Measurements from ENCODE around the gene TGFBR3L.
A peak's percentile ranks its signal among the peaks of the same experiment; 100 is the strongest.

TGFBR3L gene

DNA sequence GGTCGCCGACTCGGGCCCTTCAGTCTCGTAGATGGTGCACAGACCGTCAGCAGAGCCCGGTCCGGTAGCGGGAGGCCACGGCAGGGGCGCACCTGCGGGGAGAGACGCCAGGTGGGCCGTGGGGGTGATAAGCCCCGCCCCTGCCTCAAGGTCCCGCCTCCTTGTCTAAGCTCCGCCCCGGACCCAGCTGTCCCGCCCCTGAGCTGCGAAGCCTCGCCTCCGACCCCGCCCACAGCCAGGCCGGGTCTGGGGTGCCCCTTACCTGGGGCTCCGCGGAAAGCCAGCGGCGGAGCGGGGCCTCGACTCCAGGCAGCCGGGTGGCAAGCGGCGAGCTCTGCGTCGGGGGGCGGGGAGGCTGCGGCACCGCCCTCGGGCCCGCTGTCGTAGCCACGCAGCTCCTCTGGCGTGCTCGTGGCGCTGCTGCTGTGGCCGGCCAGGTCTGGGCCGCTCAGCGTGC is 45.1 kb upstream of the TGFBR3L start:
- H3K9me3 ChIP-seq (ENCODE audit: insufficient read depth, low read length), result no peaks in the 10 kb centered on the region
- peak overlapping the region; percentile 76 for H3K9ac ChIP-seq (ENCODE audit: insufficient read length, low read depth)
- H3K36me3 ChIP-seq (ENCODE audit: insufficient read depth, insufficient read length, low read length), result no peaks in the 10 kb centered on the region
- TF ChIP-seq YY1 (IDR thresholded peaks at IDR 0.05; ENCODE audit: insufficient read depth, insufficient read length) (no peak), SUZ12 (IDR thresholded peaks at IDR 0.05; ENCODE audit: extremely low read depth, insufficient read depth, insufficient read length) (no peak), ZNF274 (IDR thresholded peaks at IDR 0.05; ENCODE audit: low read depth, low read length) (no peak)
- peak; percentile 51 for DNase-seq (ENCODE audit: low read depth, low spot score)
- H3K4me1 ChIP-seq (ENCODE audit: insufficient read depth, insufficient read length), result peaks cover 20% of the 10 kb centered on the region
- H3K27me3 ChIP-seq (ENCODE audit: insufficient read depth, insufficient read length), result peaks cover 31% of the 10 kb centered on the region
- H3K4me3 ChIP-seq (ENCODE audit: insufficient read length, low read depth), result peak overlapping the region; percentile 54

GRCh38 chr19:7869910-7870511 is 44.6 kb upstream of the TGFBR3L start:
- H3K36me3 ChIP-seq (ENCODE audit: insufficient read depth, insufficient read length, low read length), result no peaks in the 10 kb centered on the region
- H3K4me3 ChIP-seq (ENCODE audit: insufficient read length, low read depth), result peak overlapping the region; percentile 54
- peaks cover 22% of the 10 kb centered on the region for H3K4me1 ChIP-seq (ENCODE audit: insufficient read depth, insufficient read length)
- DNase-seq (ENCODE audit: low read depth, low spot score), result peak; percentile 81
- TF ChIP-seq ZNF274 (IDR thresholded peaks at IDR 0.05; ENCODE audit: low read depth, low read length) (no peak), YY1 (IDR thresholded peaks at IDR 0.05; ENCODE audit: insufficient read depth, insufficient read length) (no peak), SUZ12 (IDR thresholded peaks at IDR 0.05; ENCODE audit: extremely low read depth, insufficient read depth, insufficient read length) (no peak)
- H3K9ac ChIP-seq (ENCODE audit: insufficient read length, low read depth), result no peak overlapping the region
- H3K9me3 ChIP-seq (ENCODE audit: insufficient read depth, low read length), result no peaks in the 10 kb centered on the region
- peaks cover 36% of the 10 kb centered on the region for H3K27me3 ChIP-seq (ENCODE audit: insufficient read depth, insufficient read length)

GRCh38 chr19:7870571-7871436 is 43.8 kb upstream of the TGFBR3L start:
- Histone ChIP-seq H3K27me3 (ENCODE audit: insufficient read depth, insufficient read length) (peaks cover 43% of the 10 kb centered on the region), H3K9me3 (ENCODE audit: insufficient read depth, low read length) (no peaks in the 10 kb centered on the region), H3K36me3 (ENCODE audit: insufficient read depth, insufficient read length, low read length) (no peaks in the 10 kb centered on the region), H3K9ac (ENCODE audit: insufficient read length, low read depth) (no peak overlapping the region), H3K4me3 (ENCODE audit: insufficient read length, low read depth) (peak overlapping the region; percentile 19), H3K4me1 (ENCODE audit: insufficient read depth, insufficient read length) (peaks cover 19% of the 10 kb centered on the region)
- no peak for TF ChIP-seq SUZ12 (IDR thresholded peaks at IDR 0.05; ENCODE audit: extremely low read depth, insufficient read depth, insufficient read length)
- TF ChIP-seq ZNF274 (IDR thresholded peaks at IDR 0.05; ENCODE audit: low read depth, low read length), result no peak
- TF ChIP-seq YY1 (IDR thresholded peaks at IDR 0.05; ENCODE audit: insufficient read depth, insufficient read length), result no peak
- peak; percentile 78 for DNase-seq (ENCODE audit: low read depth, low spot score)

- TF ChIP-seq SUZ12 (IDR thresholded peaks at IDR 0.05; ENCODE audit: extremely low read depth, insufficient read depth, insufficient read length) (no peak), YY1 (IDR thresholded peaks at IDR 0.05; ENCODE audit: insufficient read depth, insufficient read length) (no peak), ZNF274 (IDR thresholded peaks at IDR 0.05; ENCODE audit: low read depth, low read length) (no peak)
- H3K36me3 ChIP-seq (ENCODE audit: insufficient read depth, insufficient read length, low read length), result no peaks in the 10 kb centered on the region
- peak overlapping the region; percentile 66 for H3K9ac ChIP-seq (ENCODE audit: insufficient read length, low read depth)
- no peaks in the 10 kb centered on the region for H3K9me3 ChIP-seq (ENCODE audit: insufficient read depth, low read length)
- H3K27me3 ChIP-seq (ENCODE audit: insufficient read depth, insufficient read length), result peaks cover 47% of the 10 kb centered on the region
- H3K4me3 ChIP-seq (ENCODE audit: insufficient read length, low read depth), result peak overlapping the region; percentile 43
- H3K4me1 ChIP-seq (ENCODE audit: insufficient read depth, insufficient read length), result peaks cover 19% of the 10 kb centered on the region
- DNase-seq (ENCODE audit: low read depth, low spot score), result peak; percentile 96
Observed at GRCh38 chr19:7871437-7872305, 43.0 kb upstream of the TGFBR3L start.

DNA sequence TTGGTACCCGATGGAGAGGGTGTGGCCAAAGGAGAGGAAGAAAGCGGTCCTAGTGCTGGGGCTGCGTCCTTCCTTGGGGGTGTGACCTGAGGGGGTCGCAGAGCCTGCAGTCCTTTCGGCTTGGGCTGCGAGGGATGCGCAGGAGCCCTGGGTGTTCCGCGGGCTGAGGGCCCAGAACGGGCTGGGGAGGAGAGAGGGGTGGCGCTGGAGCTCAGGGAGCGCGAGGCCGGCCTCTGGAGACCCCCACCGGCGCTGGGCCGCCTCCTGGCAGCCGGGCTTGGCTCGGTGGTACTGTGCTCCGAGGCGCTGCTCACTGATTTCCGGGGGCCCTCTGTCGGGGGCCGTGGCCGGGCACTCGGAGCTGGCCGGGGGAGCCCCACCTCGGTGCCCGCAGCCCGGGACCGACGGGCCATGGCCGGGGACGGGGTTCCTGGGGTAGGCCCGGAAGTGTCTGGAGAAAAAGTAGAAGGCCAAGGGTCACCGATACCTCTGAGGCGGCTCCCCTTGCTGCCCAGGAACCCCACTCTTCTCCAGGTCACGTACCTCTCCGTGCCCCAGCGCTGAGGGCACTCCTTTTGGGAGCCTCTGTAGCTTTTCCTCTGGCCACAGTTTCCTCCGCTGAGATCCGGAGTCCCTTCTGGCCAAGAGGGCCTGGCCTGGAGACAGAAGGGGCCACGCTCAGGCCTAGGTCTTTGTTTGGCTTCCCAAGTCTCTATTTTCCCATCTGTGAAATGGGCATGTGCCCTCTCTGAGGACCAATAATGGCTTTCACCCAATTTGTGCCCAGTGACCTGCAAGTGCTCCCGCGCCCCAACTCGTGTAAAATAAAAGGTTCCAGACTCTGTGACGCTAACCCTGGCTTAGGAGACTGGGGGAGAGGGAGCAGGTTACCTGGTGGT is 42.1 kb upstream of the TGFBR3L start:
- TF ChIP-seq ZNF274 (IDR thresholded peaks at IDR 0.05; ENCODE audit: low read depth, low read length), result no peak
- no peak for TF ChIP-seq SUZ12 (IDR thresholded peaks at IDR 0.05; ENCODE audit: extremely low read depth, insufficient read depth, insufficient read length)
- peaks cover 19% of the 10 kb centered on the region for H3K4me1 ChIP-seq (ENCODE audit: insufficient read depth, insufficient read length)
- H3K9me3 ChIP-seq (ENCODE audit: insufficient read depth, low read length), result no peaks in the 10 kb centered on the region
- DNase-seq (ENCODE audit: low read depth, low spot score), result no peak
- H3K9ac ChIP-seq (ENCODE audit: insufficient read length, low read depth), result peak overlapping the region; percentile 70
- no peaks in the 10 kb centered on the region for H3K36me3 ChIP-seq (ENCODE audit: insufficient read depth, insufficient read length, low read length)
- peaks cover 38% of the 10 kb centered on the region for H3K27me3 ChIP-seq (ENCODE audit: insufficient read depth, insufficient read length)
- peak overlapping the region; percentile 43 for H3K4me3 ChIP-seq (ENCODE audit: insufficient read length, low read depth)

GRCh38 chr19:7873304-7874075 is 41.1 kb upstream of the TGFBR3L start:
- peaks cover 17% of the 10 kb centered on the region for H3K4me1 ChIP-seq (ENCODE audit: insufficient read depth, insufficient read length)
- DNase-seq (ENCODE audit: low read depth, low spot score), result no peak
- H3K36me3 ChIP-seq (ENCODE audit: insufficient read depth, insufficient read length, low read length), result no peaks in the 10 kb centered on the region
- H3K27me3 ChIP-seq (ENCODE audit: insufficient read depth, insufficient read length), result peaks cover 38% of the 10 kb centered on the region
- H3K9me3 ChIP-seq (ENCODE audit: insufficient read depth, low read length), result no peaks in the 10 kb centered on the region
- H3K9ac ChIP-seq (ENCODE audit: insufficient read length, low read depth), result peak overlapping the region; percentile 67
- TF ChIP-seq ZNF274 (IDR thresholded peaks at IDR 0.05; ENCODE audit: low read depth, low read length) (no peak), YY1 (IDR thresholded peaks at IDR 0.05; ENCODE audit: insufficient read depth, insufficient read length) (no peak), SUZ12 (IDR thresholded peaks at IDR 0.05; ENCODE audit: extremely low read depth, insufficient read depth, insufficient read length) (no peak)
- peak overlapping the region; percentile 67 for H3K4me3 ChIP-seq (ENCODE audit: insufficient read length, low read depth)
